ENCODE data around the gene ZNF662.

The ZNF662 gene

GRCh38 chr3:42887084-42887483 lies 18.9 kb upstream of the ZNF662 start:
- DNase-seq (ENCODE audit: low read depth), result no peak

GRCh38 chr3:42891042-42891441 lies 14.9 kb upstream of the ZNF662 start:
- DNase-seq (ENCODE audit: low read depth), result no peak

- no peak for DNase-seq (ENCODE audit: low read depth)
These were observed 13.8 kb upstream of the ZNF662 start for GRCh38 chr3:42892169-42892568.

- no peak for DNase-seq (ENCODE audit: low read depth)
These were observed 13.1 kb upstream of the ZNF662 start for GRCh38 chr3:42892807-42893206.

GRCh38 chr3:42894698-42895579 lies 11.0 kb upstream of the ZNF662 start:
- no peak for DNase-seq (ENCODE audit: low read depth)

- no peak for DNase-seq (ENCODE audit: low read depth)
These were observed 10.4 kb upstream of the ZNF662 start for GRCh38 chr3:42895580-42895868.

- no peak for DNase-seq (ENCODE audit: low read depth)
These were observed 6.9 kb upstream of the ZNF662 start for GRCh38 chr3:42898896-42899675.

GRCh38 chr3:42900226-42901072 lies 5.5 kb upstream of the ZNF662 start:
- DNase-seq (ENCODE audit: low read depth), result no peak

GRCh38 chr3:42901073-42901415 lies 4.9 kb upstream of the ZNF662 start:
- no peak for DNase-seq (ENCODE audit: low read depth)

GRCh38 chr3:42902257-42902656 lies 3.7 kb upstream of the ZNF662 start:
- no peak for DNase-seq (ENCODE audit: low read depth)

GRCh38 chr3:42904076-42904475 lies 1.9 kb upstream of the ZNF662 start:
- DNase-seq (ENCODE audit: low read depth), result no peak

GRCh38 chr3:42905740-42906069 lies 237 bp upstream of the ZNF662 start:
- no peak for DNase-seq (ENCODE audit: low read depth)

- no peak for DNase-seq (ENCODE audit: low read depth)
These were observed 874 bp downstream of the ZNF662 start for GRCh38 chr3:42906848-42907183.

GRCh38 chr3:42908675-42909074 lies 2.7 kb downstream of the ZNF662 start:
- no peak for DNase-seq (ENCODE audit: low read depth)

- no peak for DNase-seq (ENCODE audit: low read depth)
These were observed 5.6 kb downstream of the ZNF662 start for GRCh38 chr3:42911551-42911950.

GRCh38 chr3:42914771-42915515 lies 9.0 kb downstream of the ZNF662 start:
- no peak for DNase-seq (ENCODE audit: low read depth)

GRCh38 chr3:42923606-42924005 lies 17.7 kb downstream of the ZNF662 start:
- DNase-seq (ENCODE audit: low read depth), result no peak

- DNase-seq (ENCODE audit: low read depth), result no peak
These were observed 20.4 kb downstream of the ZNF662 start for GRCh38 chr3:42926310-42926709.

GRCh38 chr3:42934111-42934510 lies 28.2 kb downstream of the ZNF662 start:
- no peak for DNase-seq (ENCODE audit: low read depth)

- DNase-seq (ENCODE audit: low read depth), result no peak
These were observed 29.0 kb downstream of the ZNF662 start for GRCh38 chr3:42934910-42935309.

GRCh38 chr3:42935472-42935871 lies 29.5 kb downstream of the ZNF662 start:
- DNase-seq (ENCODE audit: low read depth), result no peak

All from activated T-cell treated with anti-CD3 and anti-CD28 coated beads for 1 hour (primary cell).